Psoas muscle (tissue), 8 donors: Measurements from ENCODE around the gene CEP63. TPM values are rescaled to one million over a fixed set of nuclear protein-coding genes. Genes with fewer than 3 reads are reported as not detected.

Source experiments
- ATAC-seq, 4 donors: fragments of 200-7000 bp; cut with Tn5 transposase; one replicate each; pipeline ENCODE4 v1.9.1; 2020; ENCODE audit warnings: moderate library complexity in 3 of 4, mild to moderate bottlenecking in 2 of 4
- DNase-seq, 2 donors: peaks; one replicate each; pipeline ENCODE4 v3.0.0-alpha.2; 2020
- H3K27ac ChIP-seq: fragments of 200-600 bp; one replicate; pipeline ENCODE4 v1.8.0; 2022
- H3K27me3 ChIP-seq, 3 donors: fragments of 200-600 bp in 1 of 3; one replicate each; pipeline versions ENCODE4 v1.6.1 to v1.8.0; 2013 to 2022; ENCODE audit warnings: low read length in 2 of 3, mild to moderate bottlenecking in 2 of 3, moderate library complexity in 1 of 3; ENCODE audit not compliant: insufficient read depth in 3 of 3
- H3K36me3 ChIP-seq, 2 donors: fragments of 200-600 bp in 1 of 2; one replicate each; pipeline versions ENCODE4 v1.6.1 to v1.8.0; 2013 to 2022; ENCODE audit warnings: low read depth in 1 of 2, mild to moderate bottlenecking in 1 of 2, moderate library complexity in 1 of 2; ENCODE audit not compliant: insufficient read depth in 1 of 2
- H3K4me1 ChIP-seq: fragments of 200-600 bp; one replicate; pipeline ENCODE4 v1.8.0; 2022
- H3K4me3 ChIP-seq: fragments of 200-600 bp; one replicate; pipeline ENCODE4 v1.8.0; 2022; ENCODE audit warnings: mild to moderate bottlenecking
- H3K9me3 ChIP-seq: fragments of 200-600 bp; one replicate; pipeline ENCODE4 v1.8.0; 2022
- CTCF ChIP-seq: fragments of 200-600 bp; IDR thresholded peaks from one replicate; pipeline ENCODE4 v1.8.0; 2022; ENCODE audit warnings: antibody characterized with exemption
- WGBS, 3 donors: extraction: QIAGEN DNeasy Blood & Tissue Kit; methylation state at CpG; one replicate each; pipeline versions ENCODE4 v1.1.6 to v1.1.7; 2013; 5-methylcytosine and 5-hydroxymethylcytosine counted together
- intact Hi-C, 2 donors: fragments of 100-400 bp; cut with DNase I; formaldehyde crosslinking; loops; one replicate each; pipeline versions ENCODE4 v1.11.0 to v1.14.2; 2022
- polyA plus RNA-seq, 3 donors: library from polyadenylated mRNA; stranded (reverse); fragments of 200-250 nt; gene quantifications; one replicate each; pipeline ENCODE4 v1.2.3, GENCODE V29; 2013
- total RNA-seq, 4 donors: library from RNA; stranded (reverse); fragmentation: NEBNext Ultra II Directional in 2 of 4; extraction: Animal tissue kit (Norgen Biotek cat#: 25700) in 2 of 4; gene quantifications; one replicate each; pipeline versions ENCODE4 v1.2.1 to v1.2.4, GENCODE V29; 2021 to 2023
- donor health status: healthy with polysubstance abuse.
- donor health status: DM: no; HTN: no; CAD: no; lungs with moderate emphysema.
- donor health status: Bipolar disorder and iron deficiency.
- donor health status: healthy.
- donor health status: DM: yes; HTN: yes; CAD: no.
- donor health status: DM: no; HTN: no; CAD: no.
- donor health status: DM: no; HTN: no; CAD: no.
- donor health status: DM: yes; HTN: yes; CAD: no.

The CEP63 gene
- total and polyA plus RNA-seq, 7 donors: 26.5 to 51.3 (median 30.3) TPM

DNA sequence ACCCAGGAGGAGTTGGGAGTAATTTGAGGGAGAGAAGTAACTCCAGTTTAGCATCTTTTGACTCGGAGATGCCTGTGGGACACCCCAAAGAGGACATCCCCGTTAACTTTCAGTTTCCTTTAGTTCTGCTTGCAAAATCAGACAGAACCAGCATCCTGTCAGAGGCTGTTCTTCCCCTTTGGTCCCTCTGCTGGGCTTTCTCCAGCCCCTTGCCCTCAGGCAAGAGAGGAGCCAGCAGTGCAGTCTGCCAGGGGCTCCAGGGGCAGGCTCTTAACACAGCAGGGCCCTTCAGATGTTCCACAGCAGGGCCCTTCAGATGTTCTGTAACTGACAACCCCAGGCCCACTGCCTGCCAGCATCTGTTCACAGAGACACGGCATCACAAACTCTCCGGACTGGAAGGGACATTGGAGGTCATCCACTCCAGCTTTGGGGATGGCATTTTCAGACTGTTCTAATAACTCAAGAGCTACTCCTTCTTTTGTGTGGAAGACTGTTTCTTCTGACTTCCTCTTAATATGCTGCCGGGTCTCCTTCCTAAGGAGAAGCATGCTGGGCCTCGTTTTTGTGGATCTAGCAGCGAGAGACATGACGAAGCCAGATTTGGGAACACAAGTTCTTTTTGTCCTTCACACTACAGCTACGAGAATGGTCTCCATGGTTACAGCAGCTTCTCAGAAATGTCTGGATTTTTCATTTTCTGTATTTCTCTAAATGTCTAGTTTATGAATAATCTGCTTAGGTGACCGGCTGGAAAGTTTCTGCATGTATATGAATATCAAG is 113.1 kb downstream of the CEP63 start:
- H3K4me1 ChIP-seq: no peaks in the 10 kb centered on the region
- H3K27ac ChIP-seq: no peak overlapping the region
- no peaks in the 10 kb centered on the region for H3K27me3 ChIP-seq
- no peaks in the 10 kb centered on the region for H3K36me3 ChIP-seq
- no peak overlapping the region for H3K4me3 ChIP-seq
- DNase-seq (no peak), ATAC-seq (no peak)
- no peak for TF ChIP-seq CTCF
- H3K9me3 ChIP-seq: no peaks in the 10 kb centered on the region
- 59 to 73% (median 72%) methylated on average over 10 of the region's 10 CpGs for WGBS, 3 donors
- intact Hi-C loops: no loop called here

DNA sequence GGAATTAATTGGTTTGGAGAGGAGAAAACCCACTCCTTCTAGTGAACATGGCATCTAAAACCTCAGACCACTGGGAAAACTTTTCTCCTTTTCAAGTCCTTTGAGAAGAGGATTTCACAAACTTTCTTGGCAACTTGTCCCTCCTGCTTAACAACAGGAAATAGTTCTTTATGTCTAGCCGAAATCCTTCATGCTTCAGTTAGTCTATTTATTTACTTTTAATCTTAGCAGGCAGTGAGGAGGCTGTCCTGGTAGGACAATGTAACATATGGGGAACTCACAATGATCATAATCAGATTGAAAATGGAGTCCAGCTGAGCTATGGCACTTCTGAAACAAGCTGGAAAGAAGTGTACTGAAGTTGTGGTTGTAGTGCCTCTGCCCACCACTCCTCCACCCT is 114.3 kb downstream of the CEP63 start:
- intact Hi-C loops: loop anchor here (1.0 to 10.0 kb wide), 5 partner anchors 43 to 1295 kb away; no protein-coding TSS in a partner anchor
- H3K27me3 ChIP-seq: no peaks in the 10 kb centered on the region
- WGBS, 3 donors: 45 to 53% (median 53%) methylated on average over 1 of the region's 1 CpG

GRCh38 chr3:134600685-134601463 is 115.0 kb downstream of the CEP63 start:
- peak; percentile 98 for TF ChIP-seq CTCF
- no peaks in the 10 kb centered on the region for H3K27me3 ChIP-seq
- H3K9me3 ChIP-seq: no peaks in the 10 kb centered on the region
- DNase-seq: peak; percentile 59 to 78
- WGBS, 3 donors: 11 to 14% (median 11%) methylated on average over 31 of the region's 31 CpGs
- no peak overlapping the region for H3K4me3 ChIP-seq
- peak; percentile 76 to 92 (median 79) for ATAC-seq
- no peaks in the 10 kb centered on the region for H3K4me1 ChIP-seq
- intact Hi-C loops: loop anchor here (1.0 to 10.0 kb wide), 5 partner anchors 42 to 1294 kb away; no protein-coding TSS in a partner anchor
- peaks cover 0 to 8% of the 10 kb centered on the region in 2 donors for H3K36me3 ChIP-seq
- H3K27ac ChIP-seq: no peak overlapping the region

More for the DNA sequence above, 114.3 kb downstream of the CEP63 start:
- no peak overlapping the region for H3K27ac ChIP-seq
- DNase-seq: no peak
- peaks cover 0 to 8% of the 10 kb centered on the region in 2 donors for H3K36me3 ChIP-seq
- H3K9me3 ChIP-seq: no peaks in the 10 kb centered on the region
- no peaks in the 10 kb centered on the region for H3K4me1 ChIP-seq
- no peak for ATAC-seq
- no peak overlapping the region for H3K4me3 ChIP-seq
- no peak for TF ChIP-seq CTCF

DNA sequence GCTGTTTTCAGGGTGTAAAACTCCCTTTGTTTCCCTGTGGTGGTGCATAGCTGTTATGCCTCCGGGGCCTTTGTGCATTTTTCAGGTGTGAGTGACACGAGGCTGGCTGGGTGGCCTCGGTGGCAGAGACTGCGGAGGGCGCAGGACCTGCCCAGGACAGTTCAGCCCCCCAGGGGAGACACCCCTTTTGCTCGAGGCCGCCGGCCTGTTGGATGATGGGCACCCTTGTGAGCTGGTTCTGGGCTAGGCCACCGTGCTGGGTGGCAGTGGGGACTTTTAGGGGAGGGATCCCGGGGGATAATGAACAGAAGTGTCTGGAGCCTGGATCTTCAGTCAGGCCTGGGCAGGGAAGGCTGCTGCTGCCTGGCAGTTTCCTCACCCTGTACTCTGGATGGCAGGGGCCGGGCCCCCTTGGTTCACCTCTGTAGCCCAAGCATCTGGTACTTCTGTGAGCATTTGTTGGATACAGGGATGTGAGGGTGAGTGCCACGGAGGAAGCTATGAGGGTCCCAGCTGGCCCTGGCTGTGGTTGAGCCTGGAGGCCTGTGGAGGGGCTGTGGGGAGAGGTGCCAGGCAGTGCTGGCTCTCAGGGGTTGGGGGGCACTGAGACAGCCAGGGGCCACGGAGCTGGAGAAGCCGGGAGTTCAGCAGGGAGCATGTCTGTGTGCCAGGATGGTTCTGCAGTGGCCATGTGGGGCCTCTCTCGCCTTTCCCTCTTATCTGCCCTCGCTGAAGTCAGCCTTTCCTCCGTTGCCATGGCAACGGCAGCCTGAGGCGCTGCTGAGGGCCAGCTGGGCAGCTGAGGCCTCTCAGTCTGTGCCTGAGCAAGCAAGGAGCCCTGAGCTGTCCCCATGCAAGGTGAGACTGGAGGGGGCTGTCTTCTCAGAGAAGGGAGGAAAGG is 115.9 kb downstream of the CEP63 start:
- 52 to 63% (median 61%) methylated on average over 19 of the region's 19 CpGs for WGBS, 3 donors
- no peak for TF ChIP-seq CTCF
- Histone ChIP-seq H3K4me1 (peaks cover 7% of the 10 kb centered on the region), H3K27ac (no peak overlapping the region), H3K27me3 (no peaks in the 10 kb centered on the region), H3K36me3 (peaks cover 0 to 8% of the 10 kb centered on the region in 2 donors), H3K9me3 (no peaks in the 10 kb centered on the region), H3K4me3 (no peak overlapping the region)
- intact Hi-C loops: loop anchor here (2.0 to 10.0 kb wide), 4 partner anchors 41 to 1293 kb away; no protein-coding TSS in a partner anchor
- no peak for DNase-seq
- peak in 2 of 4 donors; percentile 12 to 22 for ATAC-seq
